C4-2B (cell line): ENCODE results near the gene SHKBP1.

ENCODE experiments used
- ZFX ChIP-seq: fragments of 450-650 bp; IDR thresholded peaks from 2 replicates; pipeline ENCODE4 v1.6.1; 2017
- TF ChIP-seq, protein P1 (sequence below): fragments of 450-650 bp; conservative IDR thresholded peaks from 2 replicates; pipeline ENCODE4 v1.5.1; 2017; ENCODE audit warnings: mild to moderate bottlenecking

DNA sequence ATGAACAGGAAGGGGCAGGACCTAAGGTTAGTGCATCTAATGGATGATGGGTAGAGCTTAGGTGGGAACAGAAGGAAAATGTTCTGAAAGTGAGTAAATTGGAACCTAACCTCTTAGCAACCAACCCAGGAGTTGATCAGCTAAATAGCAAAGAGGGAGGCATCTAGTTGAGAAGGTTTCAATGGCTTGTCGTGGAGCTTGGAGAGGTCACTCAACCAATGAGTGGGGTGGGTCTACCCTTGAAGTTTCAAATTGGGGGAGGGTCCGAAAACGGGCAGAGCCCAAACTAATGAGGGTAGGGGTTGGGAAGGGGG, 5.7 kb upstream of the SHKBP1 start:
- TF ChIP-seq, protein P1, sequence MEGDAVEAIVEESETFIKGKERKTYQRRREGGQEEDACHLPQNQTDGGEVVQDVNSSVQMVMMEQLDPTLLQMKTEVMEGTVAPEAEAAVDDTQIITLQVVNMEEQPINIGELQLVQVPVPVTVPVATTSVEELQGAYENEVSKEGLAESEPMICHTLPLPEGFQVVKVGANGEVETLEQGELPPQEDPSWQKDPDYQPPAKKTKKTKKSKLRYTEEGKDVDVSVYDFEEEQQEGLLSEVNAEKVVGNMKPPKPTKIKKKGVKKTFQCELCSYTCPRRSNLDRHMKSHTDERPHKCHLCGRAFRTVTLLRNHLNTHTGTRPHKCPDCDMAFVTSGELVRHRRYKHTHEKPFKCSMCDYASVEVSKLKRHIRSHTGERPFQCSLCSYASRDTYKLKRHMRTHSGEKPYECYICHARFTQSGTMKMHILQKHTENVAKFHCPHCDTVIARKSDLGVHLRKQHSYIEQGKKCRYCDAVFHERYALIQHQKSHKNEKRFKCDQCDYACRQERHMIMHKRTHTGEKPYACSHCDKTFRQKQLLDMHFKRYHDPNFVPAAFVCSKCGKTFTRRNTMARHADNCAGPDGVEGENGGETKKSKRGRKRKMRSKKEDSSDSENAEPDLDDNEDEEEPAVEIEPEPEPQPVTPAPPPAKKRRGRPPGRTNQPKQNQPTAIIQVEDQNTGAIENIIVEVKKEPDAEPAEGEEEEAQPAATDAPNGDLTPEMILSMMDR = no peak
- no peak for TF ChIP-seq ZFX
